Fibroblast of the conjunctiva (primary cell): ENCODE results near the gene TRMT11.
"Not testable (repeated sequence)": the region's sequence is repeated elsewhere in the genome, so short reads cannot be mapped to it uniquely, and the experiment has no call there.

Experiments
- DNase-seq: peaks from one replicate; pipeline ENCODE4 v3.0.0-alpha.2; 2010; ENCODE audit warnings: low read depth

TRMT11 gene

DNA sequence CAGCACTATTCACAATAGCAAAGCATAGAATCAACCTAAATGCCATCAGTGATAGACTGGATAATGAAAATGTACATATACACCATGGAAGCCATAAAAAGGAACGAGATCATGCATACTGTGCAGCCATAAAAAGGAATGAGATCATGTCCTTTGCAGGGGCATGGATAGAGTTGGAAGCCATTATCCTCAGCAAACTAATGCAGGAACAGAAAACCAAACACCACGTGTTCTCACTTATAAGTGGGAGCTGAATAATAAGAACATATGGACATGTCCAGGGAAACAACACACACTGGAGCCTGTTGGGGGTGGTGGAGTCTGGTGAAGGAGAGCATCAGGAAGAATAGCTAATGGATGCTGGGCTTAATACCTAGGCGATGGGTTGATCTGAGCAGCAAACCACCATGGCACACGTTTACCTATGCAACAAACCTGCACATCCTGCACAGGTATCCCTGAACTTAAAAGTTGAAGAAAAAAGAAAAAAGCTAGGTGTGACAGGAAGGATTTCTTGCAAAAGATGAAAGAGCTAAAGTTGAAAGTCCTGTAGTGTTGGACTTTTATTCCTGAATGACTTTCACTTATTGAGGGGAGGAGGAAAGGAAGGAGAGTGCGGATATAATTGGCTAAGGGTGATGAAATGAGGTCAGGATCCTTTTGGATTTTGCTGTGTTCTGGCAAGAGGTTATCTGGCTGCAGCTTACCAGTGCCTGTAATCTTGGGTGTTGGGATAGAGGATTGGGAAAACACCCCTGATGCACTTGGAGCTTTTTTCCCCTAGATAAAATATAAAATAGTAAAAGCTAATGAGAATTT is 8.5 kb downstream of the TRMT11 start:
- DNase-seq = no peak

DNA sequence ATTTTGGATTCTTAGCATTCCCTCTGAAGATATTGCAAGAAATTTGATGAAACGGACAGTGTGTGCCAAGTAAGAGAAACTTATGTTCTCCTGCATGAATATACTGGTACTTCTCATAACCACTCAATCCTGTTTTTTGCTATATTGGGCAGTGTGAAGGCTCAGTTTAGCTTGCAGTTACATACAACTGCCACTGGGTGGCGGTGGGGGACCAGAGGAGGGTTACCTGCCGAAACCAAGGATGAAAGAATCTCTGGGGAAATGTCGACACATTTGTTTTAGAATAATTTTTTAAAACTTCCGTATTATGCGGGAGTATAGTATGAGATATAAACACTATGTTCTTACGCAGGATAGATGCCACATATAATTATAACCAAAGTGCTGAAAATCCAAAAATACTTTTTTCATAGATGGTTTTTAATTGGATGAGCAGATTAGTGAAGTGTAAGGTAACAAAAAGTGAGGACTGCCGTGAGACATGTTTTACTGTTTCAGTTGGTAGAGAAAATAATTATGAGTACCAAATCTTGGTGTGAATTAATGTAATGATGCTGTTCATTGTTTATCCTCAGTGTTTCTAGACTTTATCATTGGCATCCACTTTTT is 9.7 kb downstream of the TRMT11 start:
- DNase-seq = peak; percentile 42

DNA sequence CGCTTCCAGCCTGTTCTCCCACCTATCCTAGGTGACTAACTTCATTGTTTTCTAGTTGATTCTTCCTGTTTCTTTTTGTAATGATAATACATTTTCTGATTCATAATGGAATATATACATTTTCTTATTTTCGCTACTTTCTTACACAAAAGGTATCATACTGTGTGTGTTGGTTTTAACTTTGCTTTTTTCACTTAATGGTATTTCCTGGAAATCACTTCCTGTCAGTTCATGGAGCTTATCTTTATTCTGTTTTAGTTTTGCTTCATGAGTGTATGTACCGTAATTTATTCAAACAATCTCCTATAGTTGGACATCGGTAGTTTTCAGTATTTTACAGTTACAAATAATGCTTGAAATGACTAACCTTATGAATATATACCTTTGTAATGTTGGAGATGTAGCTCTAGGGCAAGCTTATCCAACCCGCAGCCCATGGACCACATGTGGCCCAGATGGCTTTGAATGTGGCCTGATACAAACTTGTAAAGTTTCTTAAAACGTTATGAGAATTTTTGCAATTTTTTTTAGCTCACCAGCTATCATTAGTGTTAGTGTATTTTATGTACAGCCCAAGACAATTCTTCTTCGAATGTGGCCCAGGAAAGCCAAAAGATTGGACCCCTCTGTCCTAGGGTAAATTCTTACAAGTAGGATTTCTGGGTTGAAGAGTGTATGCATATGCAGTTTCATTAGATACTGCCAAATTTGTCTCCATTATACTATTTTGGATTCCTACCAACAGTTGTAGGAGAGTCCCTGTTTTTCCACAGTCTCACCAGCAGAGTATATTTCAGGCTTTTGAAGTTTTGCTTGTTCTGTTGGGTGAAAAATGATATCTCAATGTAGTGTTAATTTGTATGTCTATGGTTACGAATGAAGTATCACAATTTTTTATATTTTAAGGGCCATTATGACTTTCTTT is 16.7 kb downstream of the TRMT11 start:
- DNase-seq = no peak

DNA sequence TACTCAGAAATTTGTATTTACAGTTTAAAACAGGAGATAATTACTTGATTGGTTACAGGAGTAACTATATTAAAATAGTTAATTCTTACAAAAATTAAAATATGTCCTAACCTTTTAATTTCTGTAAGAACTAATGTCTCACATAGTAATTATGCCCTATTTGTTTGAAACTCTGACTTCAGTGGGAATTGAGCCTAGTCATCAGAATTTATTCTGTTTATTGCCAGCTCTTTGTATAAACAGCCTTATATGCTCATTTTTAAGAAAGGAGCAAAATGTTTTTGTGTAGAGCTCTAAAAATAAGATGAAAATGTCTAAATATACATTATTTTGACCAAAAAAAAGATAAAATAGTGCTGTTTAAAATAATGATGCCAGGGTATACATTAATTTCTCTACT is 21.5 kb downstream of the TRMT11 start:
- DNase-seq = no peak

- no peak for DNase-seq
Observed at GRCh38 chr6:126010040-126010439, 23.7 kb downstream of the TRMT11 start.

DNA sequence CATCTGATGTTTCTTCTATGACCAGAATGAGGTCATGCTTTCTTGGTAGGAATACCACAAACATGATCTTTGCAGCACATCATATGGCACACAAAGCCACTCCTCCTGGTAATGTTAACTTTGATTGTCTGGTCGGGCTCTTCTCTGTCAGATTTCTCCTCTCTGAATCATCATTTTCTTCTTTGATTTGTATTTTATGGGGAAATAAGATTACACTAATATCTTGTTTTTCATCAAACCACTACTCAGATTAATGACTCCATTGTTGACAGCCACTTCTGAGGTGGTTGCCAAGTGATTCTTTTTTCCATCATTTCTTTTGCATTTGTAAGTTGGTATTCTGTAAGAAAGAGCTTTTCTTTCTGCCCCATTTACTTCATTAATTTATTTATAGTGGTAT is 29.5 kb downstream of the TRMT11 start:
- DNase-seq = no peak

DNA sequence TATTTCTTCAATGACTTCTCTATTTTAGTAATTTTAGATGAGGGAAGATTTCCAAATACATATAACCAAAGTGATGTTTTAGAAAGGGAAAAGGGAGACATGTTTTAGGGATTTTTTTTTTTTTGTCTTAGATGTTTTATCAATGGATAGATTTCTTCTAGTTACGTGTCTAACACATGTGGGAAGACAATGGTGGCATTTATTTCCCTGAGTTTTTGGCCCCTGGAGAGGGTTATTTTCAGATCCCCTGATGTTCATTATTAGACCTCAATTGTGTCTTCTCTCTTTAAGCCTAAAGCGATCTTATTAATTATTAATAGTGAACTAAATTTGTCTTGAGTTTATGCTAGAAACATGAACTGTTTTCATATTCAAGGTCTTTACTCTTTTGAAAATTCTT is 30.3 kb downstream of the TRMT11 start:
- no peak for DNase-seq

- no peak for DNase-seq
Observed at GRCh38 chr6:126017668-126018067, 31.3 kb downstream of the TRMT11 start.

DNA sequence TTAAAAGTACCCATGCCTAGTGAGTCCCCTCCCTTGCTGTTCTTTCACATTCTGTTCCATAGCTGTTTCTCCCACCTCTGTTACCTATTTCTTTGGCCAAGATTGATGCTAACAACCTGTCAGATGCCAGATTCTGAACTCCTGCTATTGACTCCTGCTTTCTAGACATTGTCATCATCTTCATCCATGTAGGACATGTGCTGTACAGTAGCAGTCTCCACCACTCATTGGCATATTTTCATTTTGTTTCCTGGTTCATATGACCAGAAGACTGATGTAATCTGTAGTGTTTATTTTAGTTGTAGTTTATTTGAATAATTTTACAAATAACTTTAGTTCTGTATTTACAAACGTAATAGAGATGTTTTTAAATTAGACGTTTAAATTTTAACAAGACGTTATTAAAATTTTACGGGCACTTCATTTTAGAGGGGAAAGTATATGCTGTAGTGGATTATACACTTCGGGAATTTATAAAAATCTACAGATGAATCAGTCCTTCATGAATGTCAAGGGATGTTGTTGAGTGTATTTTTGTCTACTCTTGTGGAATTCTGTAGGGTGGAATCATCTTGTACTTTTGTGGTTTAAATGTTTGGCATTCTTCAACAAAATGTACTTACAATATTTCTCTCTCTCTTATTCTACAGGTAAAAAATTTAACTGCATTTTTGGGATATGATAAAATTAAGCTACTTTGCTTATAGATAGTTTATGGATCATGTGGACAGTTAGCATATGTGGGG is 34.1 kb downstream of the TRMT11 start:
- DNase-seq = no peak

DNA sequence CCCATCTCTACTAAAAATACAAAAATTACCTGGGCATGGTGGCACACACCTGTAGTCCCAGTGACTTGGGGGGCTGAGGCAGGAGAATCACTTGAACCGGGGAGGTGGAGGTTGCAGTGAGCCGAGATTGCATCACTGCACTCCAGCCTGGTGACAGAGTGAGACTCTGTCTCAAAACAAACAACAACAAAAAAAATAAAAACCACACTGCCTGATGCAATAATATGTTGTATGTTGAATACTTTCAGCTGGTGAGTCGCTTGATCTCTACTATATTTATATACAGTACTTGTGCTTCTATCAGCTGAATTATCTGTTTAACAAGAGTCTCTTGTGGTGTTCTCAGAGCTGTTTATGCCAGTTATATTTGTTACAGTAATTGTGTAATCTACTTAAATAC is 37.1 kb downstream of the TRMT11 start:
- not testable (repeated sequence) for DNase-seq

- no peak for DNase-seq
Observed at GRCh38 chr6:126026001-126026400, 39.7 kb downstream of the TRMT11 start.

DNA sequence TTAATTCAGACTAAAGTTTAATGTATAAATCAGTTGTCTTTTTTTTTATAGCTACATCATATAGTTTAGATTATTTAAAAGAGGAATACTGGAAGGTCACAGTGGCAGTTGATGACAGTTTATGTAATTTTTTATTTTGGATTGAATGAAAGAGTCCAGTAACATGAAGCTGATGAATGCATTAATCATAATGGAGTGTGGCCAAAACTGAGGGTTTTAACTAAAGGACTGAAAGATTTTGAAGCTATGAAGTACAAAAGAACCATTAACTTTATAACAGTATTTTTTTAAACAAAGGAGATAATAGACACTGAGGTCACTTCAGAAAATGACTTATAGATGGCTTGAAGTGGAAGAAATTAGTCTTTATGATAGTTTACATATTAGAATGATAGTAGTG is 41.3 kb downstream of the TRMT11 start:
- DNase-seq = no peak

DNA sequence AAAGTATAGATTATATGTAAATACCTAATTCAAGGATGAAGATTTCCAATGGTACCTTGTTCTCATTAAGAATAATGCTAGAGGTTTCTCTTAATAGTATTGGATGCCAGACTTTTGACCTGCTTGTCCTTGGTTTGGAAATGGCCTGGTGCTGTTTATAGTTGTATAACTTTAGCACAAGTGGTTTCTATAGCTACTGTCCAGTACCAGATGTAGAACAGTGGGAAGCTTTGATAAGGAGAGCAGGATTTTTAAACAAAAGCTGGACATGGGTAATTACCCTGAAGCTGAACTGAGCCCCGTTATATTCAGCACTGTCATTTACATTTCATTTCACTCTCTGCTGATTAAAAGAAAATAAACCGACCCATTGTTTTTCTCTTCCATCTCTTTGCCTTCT is 43.7 kb downstream of the TRMT11 start:
- no peak for DNase-seq

GRCh38 chr6:126033696-126034095 is 47.4 kb downstream of the TRMT11 start:
- DNase-seq = peak; percentile 88

DNA sequence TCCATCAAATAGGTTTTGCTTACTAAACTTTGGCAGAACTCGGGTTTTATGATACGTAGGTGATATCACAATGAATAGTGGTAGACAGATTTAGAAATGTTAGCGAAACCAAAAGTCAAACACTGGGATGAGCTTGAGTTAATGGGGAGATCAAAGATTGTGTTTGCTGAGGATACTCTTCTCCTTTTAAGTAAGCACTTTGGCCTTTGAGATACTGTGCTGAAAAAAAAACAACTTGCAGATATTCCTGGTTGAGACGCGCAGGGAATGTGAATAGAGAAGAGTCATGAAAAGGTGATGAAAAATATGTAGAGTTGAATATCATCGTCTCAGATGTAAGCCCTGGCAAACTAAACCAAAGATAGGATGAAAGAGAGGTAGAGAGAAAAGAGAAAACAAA is 48.3 kb downstream of the TRMT11 start:
- no peak for DNase-seq

GRCh38 chr6:126035764-126036163 is 49.4 kb downstream of the TRMT11 start:
- DNase-seq = no peak

GRCh38 chr6:126038234-126038633 is 51.9 kb downstream of the TRMT11 start:
- DNase-seq = no peak

DNA sequence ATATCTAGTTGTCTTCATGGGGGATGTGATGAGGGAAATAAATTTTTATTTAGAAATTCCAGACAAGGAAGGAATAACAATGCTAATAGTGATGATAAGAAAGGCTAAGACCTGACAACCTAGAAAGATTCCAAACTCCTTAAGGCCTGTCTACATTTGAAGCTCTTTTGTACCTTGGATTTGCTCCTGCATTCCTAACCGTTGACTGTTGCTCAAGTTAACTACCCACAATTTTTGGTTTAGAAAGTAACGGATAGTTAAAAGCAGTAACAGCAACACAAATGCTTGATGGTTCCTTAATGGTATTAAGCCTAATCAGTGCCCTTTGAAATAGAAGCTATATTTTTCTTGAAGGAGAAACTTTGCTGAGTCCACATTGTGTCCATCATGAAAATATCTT is 52.9 kb downstream of the TRMT11 start:
- DNase-seq = no peak

DNA sequence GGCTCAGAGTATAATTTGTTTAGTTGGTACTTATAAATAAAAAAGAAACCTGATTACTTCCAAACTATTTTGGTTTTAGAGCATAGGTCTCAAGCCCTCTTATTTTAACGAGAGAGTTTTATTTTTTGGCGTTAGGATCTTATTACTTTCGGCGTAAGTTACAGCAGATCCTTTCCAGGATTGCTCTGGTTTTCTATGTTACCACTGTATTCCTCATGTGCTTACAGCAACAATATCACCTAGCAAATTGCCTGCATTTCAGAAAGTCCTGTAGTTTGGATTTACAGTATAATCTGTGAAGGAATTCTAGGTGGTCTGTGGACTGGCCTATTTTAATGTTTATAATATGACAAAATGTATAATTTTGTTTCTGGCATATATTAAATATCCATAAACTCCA is 54.1 kb downstream of the TRMT11 start:
- DNase-seq = no peak

GRCh38 chr6:126040826-126041225 is 54.5 kb downstream of the TRMT11 start:
- no peak for DNase-seq

DNA sequence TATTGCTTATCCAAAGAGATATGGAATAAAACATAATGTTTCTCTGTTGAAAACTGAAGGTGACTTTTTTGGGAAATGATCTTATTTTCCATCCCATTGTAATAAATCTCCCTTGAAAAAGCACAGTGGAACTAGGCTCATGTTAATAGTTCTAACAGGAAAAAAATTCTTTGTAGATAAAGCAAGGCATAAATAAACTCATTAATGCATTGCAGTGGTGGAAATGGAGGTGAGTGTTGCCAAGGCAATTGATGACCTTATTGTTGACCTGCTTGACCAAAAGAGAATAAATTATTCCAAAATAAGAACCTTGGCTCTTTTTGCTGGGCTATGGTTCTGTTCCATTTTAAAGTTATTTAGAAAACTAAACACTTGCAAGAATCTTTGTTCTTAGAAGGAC is 55.2 kb downstream of the TRMT11 start:
- DNase-seq = no peak

DNA sequence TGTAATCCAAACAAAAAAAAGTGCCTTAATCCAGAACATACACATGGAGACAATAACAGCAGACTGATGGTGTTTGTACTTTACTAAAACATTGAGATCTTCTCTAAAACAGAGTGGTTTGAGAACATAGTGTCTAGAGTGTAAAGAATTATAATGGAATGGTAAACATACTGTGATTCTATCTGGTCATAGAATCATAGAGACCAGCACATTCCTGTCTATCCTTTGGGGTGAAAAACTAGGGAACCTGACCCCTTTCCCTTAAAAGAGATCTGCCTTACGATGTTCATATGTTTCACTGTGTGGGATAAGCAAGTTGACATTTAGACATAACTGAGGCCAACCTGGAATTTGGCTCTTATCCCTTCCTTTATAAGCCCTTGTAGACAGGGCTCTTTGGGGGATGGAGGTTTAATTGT is 55.7 kb downstream of the TRMT11 start:
- DNase-seq = no peak
